NCI-H1092 (cell line): ENCODE data around the gene RASGRF2.
"Not testable (repeated sequence)": the region's sequence is repeated elsewhere in the genome, so short reads cannot be mapped to it uniquely, and the experiment has no call there.

Experiments
- DNase-seq: peaks from one replicate; lab custom pipeline; 2025; lab: John Stamatoyannopoulos, UW

The RASGRF2 gene

DNA sequence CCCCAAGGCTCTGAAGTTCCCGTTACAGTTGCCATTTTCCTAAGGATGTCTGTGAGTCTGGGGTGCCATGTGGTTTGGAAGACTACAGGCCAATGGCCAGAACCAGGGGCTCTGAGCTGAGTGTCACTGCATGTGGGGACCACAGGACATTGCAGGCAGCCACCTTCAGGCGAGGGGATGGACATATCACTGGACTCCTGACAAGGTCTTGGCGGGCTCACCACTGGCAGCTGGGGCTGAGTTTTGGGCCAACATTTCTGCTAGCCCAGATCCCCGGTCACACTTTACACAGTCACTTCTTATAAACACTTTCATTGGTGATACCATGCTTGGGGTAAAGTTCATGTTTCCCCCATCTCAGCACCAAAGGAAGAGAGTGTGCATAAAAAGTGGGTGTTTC is 109.8 kb downstream of the RASGRF2 start:
- DNase-seq = no peak

DNA sequence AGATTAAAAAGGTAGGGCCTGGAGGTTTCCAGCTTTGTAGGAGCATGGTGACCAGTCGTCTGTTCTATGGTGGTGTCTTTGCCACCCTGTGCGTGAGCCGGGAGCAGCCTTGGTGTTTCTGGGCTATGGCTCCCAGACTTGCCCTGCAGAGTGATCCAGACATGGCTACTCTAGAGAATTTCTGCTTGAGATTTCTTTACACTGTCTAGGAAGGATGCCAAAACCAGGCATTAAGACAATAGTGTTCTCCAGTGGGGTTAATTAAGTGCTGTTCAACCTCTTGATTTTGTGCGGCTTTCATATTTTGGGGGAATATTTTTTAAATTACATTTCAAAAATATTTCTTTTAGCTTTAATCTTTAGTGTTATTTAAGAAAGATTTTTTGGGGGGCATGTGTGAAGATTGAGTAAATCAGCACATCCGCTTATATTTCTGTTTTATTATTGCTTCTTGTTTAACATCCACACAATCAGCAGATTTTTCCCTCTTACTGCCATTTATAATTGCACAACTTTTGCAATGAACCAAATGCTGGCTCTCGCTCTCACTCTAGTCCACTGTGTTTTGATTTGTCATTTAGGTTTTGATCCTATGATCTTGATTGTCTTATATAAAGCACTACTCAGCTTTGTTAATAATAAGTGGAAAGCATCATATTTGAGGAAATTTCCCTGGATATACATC is 110.5 kb downstream of the RASGRF2 start:
- no peak for DNase-seq

DNA sequence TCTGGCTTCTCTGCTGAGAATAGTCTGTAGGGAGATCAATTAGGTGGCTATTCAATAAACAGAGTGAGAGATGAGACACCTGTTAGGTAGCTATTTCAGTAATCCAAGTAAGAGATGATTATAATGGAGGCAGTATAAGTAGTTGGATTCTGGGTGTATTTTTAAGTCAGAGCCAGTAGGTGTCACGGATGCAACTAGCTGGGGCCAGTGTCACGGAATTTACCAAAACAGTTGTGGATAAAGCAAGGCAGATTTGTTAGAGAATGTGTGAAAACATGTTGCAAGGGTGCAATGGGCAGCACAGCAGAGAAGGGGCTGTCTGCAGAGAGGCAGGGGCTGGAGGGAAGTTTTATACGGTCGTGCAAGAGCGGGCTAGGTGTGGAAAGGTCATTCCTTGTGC is 114.9 kb downstream of the RASGRF2 start:
- no peak for DNase-seq

DNA sequence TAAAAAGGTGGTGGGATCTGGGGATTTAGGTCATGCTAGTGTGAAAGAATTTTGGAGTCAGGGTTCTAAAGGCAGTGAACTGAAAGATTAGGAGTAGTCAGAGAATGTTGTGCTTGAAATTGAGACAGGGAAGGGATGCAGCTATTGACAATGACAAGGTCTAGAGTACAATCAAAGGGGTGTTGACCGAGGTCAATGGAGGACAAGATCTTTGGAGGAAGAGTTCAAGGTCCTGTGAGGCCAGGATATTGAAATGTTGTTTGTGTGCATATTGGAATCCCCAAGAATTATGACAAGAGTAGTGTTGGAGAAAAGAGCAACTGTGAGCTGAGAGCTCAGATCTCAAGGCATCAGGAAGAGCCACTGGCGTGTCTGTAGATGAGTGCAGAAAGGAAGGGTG is 116.9 kb downstream of the RASGRF2 start:
- DNase-seq = no peak

DNA sequence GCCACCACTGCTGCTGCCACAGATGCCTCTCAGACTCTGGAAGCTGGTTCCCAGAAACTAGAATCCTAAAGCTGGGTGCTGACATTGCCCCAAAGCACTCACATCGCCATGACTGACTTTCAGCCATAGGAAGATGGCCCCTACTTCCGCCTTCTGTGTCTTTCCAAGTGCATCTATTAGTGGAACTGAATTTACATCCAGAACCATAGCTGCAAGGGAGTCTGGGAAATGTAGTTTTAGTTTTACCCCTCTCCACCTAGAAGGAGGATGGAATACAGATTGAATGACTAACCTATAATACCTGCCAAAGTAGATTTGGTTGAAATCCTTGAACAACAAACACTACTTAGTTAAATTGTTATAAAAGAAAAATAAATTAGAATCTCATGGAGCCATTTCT is 118.8 kb downstream of the RASGRF2 start:
- no peak for DNase-seq

DNA sequence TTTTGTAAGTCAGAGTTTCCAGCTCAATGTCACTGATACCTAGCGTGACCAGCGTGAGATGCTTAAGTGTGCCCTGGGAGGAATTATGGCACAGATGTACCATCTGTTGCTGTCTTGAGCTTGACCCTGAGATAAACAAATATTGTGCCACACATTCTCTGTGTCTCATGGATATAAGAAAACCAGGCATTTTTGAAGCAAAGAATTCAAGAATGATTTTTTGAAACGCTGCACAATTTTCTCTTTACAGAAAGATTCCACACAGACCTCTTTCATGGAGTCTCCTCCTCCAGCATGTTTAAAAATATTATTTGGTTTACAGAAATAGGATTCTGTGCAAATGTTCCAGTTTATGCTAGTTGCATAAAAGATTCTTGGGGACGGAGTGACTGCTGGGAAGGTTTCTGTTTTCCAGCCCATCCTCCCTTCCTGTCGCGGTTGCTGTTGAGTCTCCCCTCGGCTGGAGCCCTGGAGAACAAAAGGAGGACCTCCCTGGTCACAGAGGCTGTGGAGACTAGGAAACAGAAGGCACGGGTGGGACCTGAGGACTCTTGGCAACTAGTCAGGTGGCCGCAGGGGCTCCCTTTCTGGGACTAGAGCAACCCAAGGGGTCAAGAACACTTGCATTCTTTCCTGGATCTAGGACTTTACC is 120.8 kb downstream of the RASGRF2 start:
- DNase-seq = no peak

DNA sequence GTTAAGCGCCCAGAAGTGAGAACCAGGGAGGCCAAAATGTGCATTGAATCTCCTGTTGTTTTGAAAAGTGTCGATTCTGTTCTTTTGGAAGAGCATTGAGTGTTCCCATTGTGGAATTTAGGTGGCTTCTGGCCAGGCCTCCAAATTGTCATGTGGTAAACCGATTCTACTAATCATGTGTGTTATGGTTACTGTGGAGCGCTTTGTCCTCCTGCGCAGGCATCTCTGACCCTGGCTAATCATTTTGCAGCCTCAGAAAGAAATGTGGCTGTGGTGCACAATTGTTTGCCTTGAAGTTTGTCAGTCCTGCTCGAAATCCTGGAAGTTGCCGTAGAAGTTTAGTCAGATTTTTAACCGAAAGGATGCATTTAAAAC is 121.3 kb downstream of the RASGRF2 start:
- DNase-seq = no peak

DNA sequence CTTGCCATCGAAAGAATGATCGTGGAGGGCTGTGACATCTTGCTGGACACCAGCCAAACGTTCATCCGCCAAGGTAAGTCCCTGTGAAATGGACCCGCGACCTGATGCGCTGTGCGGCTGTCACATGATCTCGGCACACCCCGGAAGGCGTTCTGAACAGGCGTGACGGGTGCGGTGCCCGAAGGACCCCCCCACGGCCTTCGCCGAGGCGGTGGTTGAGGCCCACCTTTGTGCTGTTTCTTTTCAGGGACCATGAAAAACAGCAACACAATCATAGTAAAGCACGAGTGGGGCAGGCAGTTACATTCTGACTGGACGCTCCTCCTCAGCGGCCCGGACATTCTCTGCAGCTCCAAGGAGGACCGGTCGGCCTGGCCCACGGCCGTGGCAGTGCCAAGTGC is 126.7 kb downstream of the RASGRF2 start:
- no peak for DNase-seq

DNA sequence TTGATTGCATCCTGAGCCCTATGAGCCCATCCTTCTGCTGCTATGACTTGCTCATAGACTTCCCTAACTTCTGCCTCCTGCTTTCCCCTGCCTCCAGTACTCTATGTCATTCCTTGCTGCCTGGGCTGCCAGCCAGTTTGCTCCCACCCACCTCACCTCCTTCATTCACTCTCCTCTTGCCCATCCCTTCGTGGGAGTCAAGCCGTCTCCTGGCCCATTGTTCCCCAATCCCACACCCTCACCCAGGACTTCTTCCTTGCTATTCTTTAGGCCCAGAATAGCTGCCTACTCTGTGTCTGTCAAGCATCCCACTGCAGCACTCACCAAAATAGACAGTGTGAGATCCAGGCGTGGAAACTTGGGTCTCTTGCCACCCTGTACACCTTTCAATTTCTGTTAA is 131.0 kb downstream of the RASGRF2 start:
- DNase-seq = no peak

DNA sequence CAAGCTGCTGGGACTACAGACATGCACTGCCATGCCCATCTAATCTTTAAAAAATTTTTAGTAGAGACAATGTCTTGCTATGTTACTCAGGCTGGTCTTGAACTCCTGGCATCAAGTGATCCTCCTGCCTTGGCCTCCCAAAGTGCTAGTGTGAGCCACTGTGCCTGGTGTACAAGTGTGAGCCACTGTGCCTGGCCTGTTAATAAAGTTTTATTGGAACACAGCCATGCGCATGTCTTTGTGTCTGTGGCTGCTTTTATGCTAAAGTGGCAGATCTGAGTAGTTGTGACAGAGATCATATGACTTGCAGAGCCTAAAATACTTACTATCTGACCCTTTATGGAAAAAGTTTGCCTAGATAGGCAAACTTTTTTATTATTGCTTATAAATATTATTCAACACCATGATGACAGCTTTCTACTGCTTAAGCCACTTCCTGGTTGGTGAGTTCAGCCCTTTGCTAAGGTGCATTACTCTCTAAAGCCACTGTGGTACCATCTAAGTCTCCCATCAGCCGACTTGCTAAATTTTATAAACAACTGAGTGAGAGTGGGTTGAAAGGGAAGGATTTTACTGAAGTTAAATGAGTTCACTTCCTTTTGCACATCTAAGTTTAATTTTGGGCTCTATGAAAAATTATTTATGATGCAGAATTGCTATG is 133.5 kb downstream of the RASGRF2 start:
- DNase-seq = no peak

DNA sequence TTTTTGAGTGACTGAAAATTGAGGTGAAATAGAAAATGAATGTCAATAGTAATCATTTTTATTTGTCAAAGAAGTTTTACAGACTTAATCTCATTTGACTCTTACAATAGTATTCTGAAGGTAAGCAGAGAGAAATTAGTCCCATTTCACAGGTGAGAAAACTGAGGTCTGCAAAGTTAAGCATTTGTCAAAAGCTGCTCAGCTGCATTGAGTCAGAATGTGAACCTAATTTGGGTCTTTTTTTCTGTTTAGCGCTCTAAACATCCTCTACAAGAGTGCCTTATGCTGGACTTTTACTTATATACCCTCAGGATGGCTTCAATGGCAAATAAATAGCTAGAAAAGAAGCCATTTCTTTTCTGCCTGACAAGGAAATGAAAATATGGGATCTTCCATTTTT is 135.7 kb downstream of the RASGRF2 start:
- DNase-seq = no peak

DNA sequence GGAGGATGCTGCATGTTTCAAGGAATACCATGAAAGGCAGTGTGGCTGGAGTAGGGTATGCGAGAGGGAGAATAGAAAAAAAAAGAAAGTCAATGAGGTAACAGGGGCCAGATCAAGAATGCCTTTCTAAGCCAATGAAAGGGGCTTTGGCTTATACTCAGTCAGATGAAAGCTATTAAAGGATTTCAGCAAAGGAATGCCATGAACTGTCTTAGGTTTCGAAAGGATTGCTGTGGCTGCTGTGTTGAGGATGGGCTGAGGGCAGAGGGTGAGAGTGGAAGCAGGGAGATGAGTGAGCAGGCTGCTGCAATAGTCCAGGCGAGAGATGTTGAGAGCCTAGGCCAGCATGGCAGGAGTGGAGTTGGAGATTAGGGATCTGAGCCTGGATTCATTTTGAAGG is 137.6 kb downstream of the RASGRF2 start:
- no peak for DNase-seq

DNA sequence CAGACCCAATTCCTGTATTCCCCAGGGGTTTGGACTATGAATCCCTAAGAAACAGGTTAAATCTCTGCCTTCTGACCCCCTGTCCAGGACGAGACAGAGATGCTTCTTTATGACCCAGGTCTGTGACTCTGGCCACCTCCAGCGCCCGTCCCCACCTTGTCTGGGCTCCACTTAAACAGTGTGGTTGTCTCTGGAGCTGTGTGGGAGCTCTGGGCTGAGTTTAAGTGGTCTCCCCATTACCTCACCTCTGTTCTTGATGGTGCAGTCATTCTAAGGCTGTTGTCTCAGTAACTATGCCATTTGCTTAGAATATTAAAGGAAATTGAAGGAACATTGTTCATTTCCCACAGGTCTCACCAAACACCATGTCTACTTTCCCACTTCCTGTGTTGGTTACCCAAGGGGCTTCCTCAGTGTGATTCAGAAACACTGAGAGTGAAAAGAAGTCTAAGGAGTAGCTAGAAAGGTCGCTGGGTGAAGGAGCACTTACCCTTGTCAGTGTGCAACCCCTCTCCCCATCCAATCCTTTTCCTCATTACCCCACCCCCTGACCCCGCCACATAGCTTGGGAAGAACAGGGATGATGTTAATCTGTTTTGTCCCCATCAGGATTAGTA is 145.2 kb downstream of the RASGRF2 start:
- DNase-seq = no peak

DNA sequence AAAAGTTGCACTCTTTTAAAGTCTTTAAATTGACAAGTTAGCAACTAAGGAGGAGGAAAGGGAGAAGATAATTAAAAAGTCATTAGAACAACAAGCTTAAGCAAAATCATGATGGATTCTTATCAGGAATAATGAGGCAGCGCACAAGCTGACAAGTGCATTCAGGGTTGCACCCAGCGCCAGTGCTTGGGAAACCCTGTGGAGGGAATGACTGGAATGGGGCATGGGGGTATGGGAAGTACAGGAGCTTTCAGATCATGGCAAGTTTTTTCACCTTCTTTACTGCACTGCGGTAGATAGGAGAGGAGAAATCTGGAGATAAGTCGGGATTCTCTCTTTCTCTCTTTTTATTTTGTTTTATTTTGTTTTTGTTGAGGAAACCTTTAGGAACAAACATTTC is 155.1 kb downstream of the RASGRF2 start:
- DNase-seq = no peak

DNA sequence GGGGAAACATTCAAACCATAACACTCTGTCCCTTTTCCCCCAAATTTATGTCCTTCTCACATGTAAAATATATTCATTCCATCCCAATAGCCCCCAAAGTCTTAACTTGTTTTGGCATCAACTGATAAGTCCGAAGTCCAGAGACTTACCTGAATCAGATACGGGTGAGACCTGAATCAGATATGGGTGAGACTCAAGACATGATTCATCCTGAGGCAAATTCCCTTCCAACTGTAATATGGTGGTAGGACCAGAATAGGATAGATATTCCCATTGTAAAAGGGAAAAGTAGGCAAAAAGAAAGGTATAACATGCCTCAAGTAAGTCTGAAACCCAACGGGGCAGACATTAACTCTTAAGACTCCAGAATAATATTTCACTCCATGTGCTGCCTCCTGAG is 157.4 kb downstream of the RASGRF2 start:
- no peak for DNase-seq

DNA sequence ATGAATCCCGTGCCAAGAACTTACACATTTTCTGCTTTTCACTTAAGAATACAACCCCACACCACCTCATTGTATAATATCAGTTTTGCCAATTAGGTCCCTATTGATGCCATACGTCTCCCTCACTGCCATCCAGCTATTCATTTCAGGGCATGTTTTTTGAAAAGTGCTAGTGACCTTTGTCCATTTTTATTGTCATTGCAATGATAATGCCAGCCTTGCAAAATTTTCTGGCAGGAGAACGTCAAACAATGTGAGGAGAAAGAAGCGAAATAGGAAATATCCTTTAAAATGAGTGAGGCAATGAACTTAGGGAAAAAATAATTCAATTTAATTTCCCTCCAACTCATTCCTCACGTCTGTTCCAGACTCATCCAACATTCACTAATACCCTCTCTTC is 161.1 kb downstream of the RASGRF2 start:
- no peak for DNase-seq

DNA sequence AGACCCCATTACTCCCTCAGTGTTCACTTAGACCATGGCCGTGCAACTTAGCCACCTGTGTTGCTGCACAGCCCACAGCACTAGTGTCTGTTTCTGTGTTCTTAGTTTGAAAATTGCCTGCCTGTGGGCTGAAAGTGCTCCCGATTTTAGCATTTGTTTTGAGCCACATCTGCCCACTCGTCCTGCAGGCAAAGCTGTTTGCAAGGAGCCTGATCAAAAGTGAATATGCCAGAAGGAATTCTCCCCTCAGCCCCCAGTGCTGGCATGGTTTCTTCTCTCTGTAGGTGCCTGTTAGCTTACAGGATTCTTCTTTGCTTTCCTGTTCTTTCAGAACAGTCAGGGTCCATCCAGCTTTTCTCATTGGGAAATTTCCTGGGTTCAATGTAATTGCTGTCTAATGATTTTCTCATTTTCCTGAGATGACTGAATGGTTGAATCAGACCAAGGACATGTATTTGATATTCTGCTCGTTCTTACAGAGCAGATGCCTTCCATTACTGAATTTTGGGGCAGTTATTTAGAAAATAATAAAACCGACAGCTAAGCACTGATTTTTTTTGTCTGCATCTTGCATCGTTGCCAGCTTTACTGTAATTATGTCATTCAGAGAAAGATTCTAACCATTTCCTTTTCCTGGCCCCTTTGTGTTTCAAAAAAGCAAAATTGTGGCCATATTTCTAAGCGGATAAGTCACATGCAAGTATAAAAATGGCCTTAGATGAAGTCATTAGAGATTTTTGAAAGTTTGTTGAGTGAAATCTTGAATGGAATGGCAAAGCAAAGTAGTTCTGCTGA is 161.9 kb downstream of the RASGRF2 start:
- no peak for DNase-seq

DNA sequence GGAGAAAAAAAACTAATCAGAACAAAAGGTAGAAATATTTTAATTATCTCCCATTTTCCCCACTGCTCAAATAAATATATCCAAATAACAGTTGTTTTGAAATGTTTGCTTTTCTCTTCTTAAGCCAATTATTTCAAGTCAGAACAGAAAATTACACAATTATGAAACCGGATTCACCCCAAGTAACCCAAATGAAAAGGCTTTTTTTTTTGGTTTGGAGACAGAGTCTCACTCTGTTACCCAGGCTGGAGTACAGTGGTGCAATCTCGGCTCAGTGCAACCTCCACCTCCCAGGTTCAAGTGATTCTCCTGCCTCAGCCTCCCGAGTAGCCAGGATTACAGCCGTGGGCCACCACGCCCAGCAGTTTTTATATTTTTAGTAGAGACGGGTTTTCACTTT is 164.5 kb downstream of the RASGRF2 start:
- not testable (repeated sequence) for DNase-seq

DNA sequence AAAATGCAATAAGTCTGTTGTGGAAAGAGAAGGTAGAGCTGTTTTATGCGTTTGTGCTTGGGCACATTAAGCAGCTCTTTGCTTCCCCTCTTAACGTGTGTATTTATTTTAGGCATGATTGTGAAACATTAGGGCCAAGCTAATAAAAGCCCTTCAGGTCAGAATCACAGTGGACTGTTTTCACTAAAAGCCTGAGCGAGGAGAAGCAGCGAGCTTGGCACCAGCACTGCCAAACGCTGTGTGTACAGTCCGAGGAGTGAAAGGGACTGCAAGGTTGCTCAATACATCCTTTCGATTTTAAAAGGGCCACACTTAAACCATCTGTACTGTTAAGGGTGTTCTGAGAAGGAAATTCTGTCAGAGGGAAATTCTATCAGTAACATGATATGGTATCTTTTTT is 165.8 kb downstream of the RASGRF2 start:
- DNase-seq = peak; percentile 49

DNA sequence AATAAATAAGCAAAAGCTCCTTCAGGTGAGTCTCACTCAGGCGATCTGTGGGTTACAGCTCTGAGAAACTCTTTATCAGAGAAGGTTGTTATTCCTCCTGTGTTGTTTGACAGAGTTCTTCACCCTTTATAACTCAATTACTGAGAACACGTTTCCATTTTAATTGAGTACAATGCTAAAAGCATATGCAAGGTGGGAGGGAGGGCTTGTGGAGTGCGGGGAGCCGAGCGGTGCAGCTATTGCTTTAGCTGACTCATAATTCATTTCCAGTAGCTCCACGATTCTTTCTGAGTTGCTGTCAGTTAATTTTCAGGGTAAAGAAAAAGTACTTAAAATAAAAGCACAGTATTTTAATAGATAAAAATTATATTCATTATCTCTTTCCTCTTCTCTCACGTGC is 168.3 kb downstream of the RASGRF2 start:
- DNase-seq = no peak

DNA sequence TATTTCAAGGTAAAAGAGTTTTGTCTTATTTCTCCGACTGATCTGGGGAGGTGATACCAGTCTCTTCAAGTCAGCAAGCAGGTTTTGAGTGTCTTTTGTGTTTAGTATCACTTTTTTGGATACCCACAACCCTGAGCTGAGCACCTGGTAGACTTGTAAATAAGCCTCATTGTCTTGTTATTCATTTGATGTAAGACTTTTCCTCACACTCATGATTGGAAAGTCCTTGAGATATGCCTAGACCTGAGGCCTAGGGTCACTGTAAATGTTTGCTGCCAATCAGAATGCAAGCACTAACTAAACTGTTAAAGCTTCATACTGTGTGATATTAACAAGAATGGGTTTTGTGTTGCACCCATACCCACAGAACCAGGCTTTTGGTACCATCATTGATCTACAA is 172.2 kb downstream of the RASGRF2 start:
- no peak for DNase-seq

DNA sequence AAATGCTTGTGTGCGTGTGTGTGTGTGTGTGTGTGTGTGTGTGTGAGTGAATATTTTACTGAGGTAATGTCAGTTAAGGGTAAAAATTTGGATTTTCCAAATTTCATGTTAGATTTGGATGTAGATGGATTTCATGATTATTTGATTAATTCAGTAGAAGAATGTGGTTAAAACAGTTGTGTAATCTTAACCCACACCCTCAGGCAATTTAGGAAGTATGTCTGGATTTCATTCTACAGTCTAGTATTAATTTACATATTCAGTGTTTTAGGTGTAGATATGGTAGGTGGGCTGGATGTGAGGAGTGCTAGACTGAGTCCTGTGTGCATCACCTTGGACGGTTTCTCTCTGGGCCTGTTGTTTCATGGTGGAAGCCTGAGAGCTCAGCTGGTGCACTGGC is 173.9 kb downstream of the RASGRF2 start:
- no peak for DNase-seq
